ENCODE results near the gene SNX1.

SNX1 gene

GRCh38 chr15:64164436-64164835, 68.7 kb downstream of the SNX1 start:
- DNase-seq, result no peak

DNA sequence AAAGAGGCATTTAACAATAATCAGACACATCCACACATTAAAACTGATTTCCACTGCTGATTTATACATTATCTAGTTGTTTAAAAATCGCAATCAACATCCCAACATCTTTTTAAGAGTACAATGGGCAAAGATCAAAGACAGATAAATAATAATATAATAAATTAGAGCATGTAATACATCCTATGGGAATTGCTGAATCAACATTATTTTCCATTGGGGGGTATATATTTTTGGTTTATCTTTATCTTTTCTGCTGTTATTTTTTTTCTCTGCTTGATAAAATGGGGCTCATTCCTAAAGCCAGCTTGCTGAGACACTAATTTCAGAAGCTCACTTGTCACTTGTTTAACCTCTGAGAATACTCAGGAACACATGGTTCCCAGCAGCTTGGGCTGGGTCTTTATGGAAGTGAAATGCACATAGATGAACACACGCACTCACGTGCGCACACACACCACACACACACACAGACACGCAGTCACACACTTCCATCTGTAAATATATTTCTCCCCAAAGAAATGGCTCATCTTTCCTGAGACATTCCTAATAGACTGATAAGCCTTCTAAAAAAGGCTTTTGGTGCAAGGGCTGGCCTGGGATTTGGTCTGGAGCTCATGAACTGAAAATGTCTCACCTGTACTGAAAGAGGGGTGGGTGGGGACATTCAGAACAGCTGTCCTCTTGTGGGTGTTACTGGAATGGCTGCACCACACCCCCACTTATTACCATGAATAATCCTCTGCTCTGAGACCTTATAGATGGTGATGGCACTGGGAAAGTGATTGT, 70.5 kb downstream of the SNX1 start:
- DNase-seq, result no peak

GRCh38 chr15:64180235-64180824, 84.5 kb downstream of the SNX1 start:
- DNase-seq, result no peak

GRCh38 chr15:64182859-64183370, 87.1 kb downstream of the SNX1 start:
- no peak for DNase-seq

DNA sequence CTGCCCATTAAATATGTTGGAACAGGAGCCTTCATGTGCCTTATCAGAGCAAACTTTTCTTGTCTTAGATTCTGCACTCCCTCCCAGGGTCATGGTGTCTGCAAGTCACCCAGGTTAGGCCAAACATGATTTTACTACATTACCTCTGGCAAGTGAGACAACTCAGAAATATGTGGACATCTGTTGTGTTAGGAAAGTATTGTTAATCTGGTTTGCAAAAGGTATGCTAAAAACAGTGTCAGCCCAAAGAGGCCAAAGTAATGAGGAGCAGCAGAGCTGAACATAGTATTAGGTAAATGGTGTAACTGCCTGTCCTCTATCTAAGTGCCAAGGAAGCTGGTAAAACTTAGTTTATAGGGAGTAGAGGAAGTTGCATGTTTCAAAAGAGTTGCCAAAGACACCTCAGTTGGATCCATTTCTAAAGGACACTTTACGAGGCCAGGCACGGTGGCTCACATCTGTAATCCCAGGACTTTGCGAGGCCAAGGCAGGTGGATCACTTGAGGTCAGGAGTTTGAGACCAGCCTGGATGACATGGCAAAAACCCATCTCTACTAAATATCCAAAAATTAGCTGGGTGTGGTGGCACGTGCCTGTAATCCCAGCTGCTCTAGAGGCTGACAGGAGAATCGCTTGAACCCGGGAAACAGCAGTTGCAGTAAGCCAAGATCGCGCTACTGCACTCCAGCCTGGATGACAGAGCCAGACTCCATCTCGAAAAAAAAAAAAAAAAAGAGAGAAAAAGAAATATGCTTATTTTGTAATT, 89.5 kb downstream of the SNX1 start:
- no peak for DNase-seq

- no peak for DNase-seq
These were observed 91.8 kb downstream of the SNX1 start for GRCh38 chr15:64187396-64188191.

Measured in effector CD8-positive, alpha-beta T cell (primary cell).